HG03095 (cell line): Measurements from ENCODE around the gene YWHAG.
A peak's percentile ranks its signal among the peaks of the same experiment; 100 is the strongest.
"Not testable (repeated sequence)": the region's sequence is repeated elsewhere in the genome, so short reads cannot be mapped to it uniquely, and the experiment has no call there.

ENCODE experiments used
- ATAC-seq: cut with Tn5 transposase; IDR thresholded peaks from one replicate; pipeline ENCODE4 v1.9.1; 2021; ENCODE audit warnings: moderate library complexity; ENCODE audit not compliant: unreplicated experiment

The YWHAG gene

DNA sequence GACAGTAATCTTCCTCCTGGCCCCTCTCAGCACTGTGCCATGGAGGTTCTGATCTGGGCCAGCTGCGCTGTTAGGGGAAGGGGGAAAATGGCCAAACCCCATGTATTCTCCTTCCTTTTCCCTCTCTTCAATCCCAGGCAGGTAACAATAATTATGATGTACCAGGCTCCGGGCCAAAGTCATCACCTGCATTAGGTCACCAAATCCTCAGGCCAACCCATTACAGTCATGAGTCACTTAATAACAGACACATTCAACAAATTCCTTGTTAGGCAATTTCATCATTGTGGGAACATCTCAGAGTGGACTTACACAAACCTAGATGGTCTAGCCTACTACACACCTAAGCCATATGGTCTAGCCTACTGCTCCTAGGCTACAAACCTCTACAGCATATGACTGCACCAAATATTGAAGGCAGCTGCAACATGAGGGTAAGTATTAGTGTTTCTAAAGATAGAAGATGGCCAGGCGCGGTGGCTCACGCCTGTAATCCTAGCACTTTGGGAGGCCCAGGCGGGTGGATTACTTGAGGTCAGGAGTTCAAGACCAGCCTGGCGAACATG, 58.5 kb downstream of the YWHAG start:
- ATAC-seq = no peak

DNA sequence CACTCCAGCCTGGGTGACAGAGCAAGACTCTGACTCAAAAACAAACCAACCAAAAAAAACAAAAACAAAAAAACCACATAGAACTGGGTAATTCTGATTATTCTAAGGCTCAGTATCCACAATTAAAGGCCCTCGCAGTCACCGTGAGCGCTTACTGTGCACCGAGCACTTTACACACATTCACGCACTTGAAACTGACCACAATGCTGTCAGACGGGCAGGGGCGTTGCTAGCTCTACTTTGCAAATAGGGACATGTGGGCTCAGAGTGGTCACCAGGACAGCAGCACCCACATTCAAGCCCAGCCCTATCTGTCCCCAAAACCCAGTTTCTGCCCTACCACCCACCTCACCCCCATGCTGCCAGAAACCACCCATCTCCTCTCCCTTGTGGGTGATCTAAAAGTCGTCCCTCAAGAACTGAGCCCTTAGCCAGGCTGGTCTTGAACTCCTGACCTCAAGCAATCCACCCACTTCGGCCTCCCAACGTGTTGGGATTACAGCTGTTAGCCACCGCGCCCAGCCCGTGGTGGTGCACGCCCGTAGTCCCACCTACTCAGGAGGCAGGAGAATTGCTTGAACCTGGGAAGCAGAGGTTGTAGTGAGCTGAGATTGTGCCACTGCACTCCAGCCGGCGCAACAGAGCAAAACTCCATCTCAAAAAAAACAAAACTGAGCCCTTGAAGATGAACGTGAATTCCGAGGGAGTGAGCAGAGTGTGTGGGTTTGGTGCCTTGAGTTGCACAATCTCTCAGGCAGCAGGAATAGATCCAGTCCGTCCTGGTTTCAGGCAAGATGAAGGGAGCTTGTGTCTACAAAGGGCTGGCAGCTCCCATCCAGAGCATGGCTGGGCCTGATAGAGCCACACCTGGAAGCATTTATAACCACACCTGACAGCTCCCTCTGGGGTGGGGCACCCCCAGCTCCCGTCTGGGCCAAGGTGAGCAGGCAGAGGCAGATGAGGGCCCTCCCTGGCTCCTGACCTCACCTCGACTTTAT, 61.7 kb downstream of the YWHAG start:
- ATAC-seq = no peak

DNA sequence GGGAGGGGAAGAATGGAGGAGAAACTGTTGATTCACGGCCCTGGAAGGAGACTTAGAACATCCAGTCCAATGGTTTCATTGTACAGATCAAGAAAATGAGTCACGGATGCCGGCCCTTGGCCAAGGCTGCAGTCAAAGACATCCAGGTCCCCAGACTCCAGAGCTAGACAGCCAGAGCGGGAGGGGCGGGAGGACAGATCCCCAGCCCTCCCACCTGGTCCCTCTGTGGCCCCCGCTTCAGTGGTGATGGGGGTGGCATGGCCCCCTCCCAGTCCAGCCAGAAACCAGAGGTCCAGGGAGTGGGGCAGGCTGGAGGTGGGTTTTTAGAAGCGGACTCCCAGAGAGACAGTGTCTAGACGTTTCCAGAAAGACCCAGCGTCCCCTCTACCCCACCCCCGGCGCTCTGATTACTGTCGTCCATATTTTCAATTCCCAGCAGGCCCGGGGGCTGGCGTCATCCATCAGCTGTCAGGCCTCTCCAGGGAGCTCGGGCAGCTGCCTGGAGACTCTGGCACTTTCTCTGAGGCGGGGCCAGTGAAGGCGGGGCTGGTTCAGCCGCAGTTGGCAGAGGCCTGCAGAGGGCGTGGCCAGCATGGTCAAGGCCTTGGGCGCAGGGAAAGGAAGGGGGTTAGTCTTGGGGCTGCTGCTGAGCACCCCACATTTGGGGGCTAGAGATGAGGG, 64.3 kb downstream of the YWHAG start:
- ATAC-seq = no peak

- ATAC-seq = no peak
These were observed 65.3 kb downstream of the YWHAG start for GRCh38 chr7:76293407-76293901.

DNA sequence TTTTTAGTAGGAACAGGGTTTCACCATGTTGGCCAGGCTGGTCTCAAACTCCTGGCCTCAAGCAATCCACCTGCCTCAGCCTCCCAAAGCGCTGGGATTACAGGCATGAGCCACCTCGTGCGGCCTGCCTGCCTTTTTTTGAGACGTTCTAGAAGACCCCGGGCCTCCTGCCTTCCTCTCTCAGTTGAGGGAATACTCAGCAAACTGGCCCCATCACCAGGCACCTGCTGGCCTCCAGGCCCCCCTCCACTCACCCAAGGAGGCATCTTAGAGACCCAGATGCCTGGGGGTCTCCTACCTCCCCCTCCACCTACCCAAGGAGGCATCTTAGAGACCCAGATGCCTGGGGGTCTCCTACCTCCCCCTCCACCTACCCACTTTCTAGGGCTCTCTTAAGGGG, 65.9 kb downstream of the YWHAG start:
- not testable (repeated sequence) for ATAC-seq

DNA sequence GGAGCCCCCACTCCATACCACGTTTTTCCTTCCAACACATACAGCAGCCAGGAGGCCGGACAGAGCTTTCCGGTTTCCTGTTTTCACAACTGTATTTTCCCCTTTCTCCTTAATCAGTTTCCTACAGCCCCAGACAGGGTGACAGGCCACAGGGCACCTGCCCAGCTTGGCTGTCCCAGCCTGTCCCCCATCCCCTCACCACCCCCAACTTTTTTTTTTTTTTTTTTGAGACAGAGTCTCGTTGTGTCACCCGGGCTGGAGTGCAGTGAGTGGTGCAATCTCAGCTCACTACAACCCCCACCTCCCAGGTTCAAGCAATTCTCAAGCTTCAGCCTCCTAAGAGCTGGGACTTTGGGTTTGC, 66.6 kb downstream of the YWHAG start:
- no peak for ATAC-seq

GRCh38 chr7:76291351-76292212, 67.2 kb downstream of the YWHAG start:
- peak; percentile 71 for ATAC-seq

DNA sequence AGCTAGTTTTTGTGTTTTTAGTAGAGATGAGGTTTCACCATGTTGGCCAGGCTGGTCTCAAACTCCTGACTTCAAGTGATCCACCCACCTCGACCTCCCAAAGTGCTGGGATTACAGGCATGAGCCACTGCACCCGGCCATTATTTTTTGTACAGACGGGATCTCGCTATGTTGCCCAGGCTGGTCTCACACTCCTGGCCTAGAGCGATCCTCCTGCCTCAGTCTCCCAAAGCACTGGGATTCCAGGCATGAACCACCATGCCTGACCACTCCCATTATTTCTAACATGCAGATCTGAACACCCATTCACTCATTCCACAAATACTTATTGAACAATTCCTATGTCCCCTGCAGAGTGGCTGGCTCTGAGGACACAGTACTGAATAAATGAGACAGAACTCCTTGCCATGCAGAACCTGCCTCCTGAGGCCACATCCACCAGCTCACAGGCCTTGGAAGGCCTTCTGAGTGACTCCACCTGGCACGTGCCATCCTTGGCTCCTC, 67.9 kb downstream of the YWHAG start:
- ATAC-seq = not testable (repeated sequence)

DNA sequence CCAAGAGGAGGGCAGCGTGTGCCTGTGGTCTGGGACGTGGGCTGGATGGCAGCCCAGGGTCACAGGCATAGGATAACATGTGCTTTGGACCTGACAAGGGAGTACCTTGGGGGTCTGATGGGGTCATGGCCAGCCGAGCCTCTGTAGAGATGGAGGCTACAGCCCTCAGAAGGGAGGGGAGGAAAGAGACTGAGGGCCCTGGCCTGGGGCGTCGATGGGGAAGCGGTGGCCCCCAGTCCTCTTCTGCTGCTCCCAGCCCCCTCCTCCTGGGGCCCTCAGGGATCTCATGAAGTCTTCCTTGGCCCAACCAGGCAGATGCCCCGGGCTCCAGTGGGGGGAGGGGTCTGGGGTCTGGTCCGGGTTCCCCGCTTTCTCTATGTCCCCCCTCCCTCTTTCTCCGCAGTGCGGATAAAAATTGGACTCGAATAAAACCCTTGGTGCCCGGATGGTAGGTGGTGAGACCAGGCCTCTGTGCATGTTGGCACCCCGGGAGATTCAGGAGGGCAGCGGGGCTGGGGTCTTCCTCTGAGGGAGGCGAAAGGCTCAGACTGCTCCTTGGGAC, 71.9 kb downstream of the YWHAG start:
- no peak for ATAC-seq

DNA sequence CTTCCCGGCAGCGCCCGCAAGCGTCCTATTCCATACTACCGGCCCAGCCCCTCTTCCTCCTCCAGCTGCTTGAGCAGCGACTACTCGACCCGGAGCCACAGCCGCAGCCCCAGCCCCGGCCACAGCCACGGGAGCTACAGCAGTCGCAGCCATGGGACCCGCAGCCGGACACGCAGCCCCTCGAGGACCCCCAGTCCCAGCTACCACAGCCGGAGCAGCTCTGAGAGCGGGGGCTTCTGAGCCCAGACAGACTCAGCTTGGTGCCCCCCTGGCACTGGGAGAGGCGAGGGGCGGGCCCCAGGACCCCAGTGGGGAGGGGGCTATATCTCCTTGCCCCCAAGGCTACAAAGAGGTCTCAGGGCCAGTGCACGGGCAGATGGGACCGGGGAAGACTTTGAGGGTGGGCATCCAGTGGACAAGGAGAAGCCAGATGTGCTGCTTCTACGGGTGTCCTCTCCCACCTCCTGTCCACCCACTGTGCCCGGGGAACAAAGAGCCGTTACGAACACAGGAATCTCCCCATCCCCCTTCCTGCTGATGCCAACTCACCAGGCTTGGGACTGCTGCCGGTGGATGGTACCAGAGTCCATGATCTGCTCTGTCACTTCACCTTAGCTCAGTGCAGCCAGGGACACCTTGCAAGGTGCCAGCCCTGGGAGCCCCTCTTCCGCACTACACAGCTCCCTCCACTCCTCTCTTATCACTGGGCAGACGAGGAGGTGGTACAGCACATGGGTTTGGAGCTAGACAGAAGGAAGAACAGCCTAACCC, 73.0 kb downstream of the YWHAG start:
- ATAC-seq = no peak

- no peak for ATAC-seq
These were observed 75.3 kb downstream of the YWHAG start for GRCh38 chr7:76283254-76284159.

DNA sequence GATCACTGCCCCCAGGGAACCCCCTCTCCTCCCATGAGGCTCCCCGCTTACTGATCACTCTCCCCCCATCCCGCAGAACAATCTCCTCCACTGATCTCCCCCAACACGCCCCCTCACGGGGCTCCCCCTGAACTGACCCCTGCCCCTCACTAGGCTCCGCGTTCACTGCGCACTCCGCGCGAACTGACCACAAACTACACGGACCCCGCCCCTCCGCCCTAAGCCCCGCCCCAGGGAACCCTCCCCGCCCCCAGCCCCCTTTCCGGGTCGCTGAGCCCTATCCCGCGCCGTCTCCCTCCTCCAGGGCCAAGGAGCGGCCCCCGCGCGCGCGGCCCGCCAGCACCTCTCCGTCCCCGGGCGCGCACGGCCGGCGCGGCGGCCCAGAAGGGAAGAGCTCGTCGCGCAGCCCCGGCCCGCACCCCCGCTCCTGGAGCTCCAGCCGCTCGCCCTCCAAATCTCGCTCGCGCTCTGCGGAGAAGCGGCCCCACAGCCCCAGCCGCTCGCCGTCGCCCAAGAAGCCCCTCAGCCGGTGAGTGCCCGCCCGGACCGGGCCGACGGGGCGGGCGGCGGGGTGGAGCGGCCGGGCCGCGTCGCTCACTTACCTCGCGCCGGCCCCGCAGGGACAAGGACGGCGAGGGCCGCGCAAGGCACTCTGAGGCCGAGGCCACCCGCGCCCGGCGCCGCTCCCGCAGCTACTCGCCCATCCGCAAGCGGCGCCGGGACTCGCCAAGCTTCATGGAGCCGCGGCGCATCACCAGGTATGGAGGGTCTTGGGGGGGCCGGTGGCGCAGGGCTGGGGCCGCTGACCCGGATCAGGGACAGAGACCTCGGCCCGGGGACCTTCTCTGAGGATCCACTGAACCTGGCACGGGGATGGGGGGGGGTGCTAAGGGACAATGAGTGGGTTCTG, 76.2 kb downstream of the YWHAG start:
- ATAC-seq = no peak

GRCh38 chr7:76281706-76282343, 77.0 kb downstream of the YWHAG start:
- no peak for ATAC-seq

DNA sequence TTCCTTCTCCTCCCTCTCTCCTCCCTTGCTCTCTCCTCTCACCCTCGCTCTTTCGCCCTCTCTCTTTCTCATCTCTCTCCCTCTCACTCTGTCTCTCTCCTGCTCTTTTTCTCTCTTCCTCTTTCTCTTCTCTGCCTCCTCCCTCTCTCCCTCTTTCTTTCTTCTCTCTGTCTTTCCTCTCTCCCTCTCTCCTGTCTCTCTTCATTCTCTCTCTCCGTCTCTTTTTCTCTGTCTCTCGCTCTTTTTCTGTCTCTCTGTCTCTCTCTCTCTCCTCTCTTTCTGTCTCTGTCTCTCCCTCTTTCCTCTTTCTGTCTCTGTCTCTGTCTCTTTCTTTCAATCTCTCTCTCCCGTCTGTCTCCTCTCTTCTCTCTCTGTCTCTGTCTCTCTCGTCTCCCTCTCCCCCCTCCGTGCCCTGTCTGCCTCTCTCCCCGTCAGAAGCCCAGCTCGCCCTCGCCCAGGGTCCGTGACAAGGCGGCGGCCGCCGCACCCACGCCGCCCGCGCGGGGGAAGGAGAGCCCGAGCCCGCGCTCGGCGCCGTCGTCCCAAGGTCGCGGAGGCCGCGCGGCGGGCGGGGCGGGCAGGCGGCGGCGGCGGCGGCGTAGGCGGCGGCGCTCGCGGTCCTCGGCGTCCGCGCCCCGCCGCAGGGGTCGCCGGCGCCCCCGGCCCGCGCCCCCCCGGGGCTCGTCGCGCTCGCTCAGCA, 77.6 kb downstream of the YWHAG start:
- no peak for ATAC-seq

- no peak for ATAC-seq
These were observed 78.4 kb downstream of the YWHAG start for GRCh38 chr7:76280408-76280807.

DNA sequence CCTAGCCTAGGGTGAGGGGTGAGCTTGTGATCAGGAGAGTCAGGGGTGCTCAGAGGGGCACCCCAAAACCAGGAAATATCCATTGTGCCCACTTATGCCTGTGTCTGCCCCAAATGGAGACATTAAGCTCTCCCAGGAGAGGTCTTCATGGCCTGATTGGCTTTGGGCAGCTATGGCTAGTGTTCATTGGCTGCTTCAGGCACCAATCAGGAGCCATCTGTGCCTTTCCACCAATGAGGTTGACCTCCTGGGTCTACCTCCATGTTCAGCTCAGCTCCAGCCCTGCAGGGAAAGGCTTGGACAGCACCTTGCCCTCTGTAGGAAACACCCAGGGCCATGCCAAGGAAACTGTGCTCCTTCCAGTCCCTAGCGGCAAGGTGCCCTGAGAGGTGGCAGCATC, 80.3 kb downstream of the YWHAG start:
- no peak for ATAC-seq
